NCI-H1092 treated with DMSO at 0.1 percent for 48 hours (cell line): ENCODE measurements around the gene PPP1R2B.
A peak's percentile ranks its signal among the peaks of the same experiment; 100 is the strongest.
"Not testable (repeated sequence)": the region's sequence is repeated elsewhere in the genome, so short reads cannot be mapped to it uniquely, and the experiment has no call there.

ENCODE experiments used
- DNase-seq: peaks from one replicate; lab custom pipeline; 2025; lab: John Stamatoyannopoulos, UW

PPP1R2B gene

GRCh38 chr5:156850206-156850751, at the start of gene PPP1R2B:
Gene PPP1R2B, plus strand, starts transcription at chr5:156850295. Its CDS starts 268 bp downstream, at chr5:156850563.
- no peak for DNase-seq

- DNase-seq = no peak
These were observed 49.2 kb upstream of the PPP1R2B start for GRCh38 chr5:156800929-156801328.

- DNase-seq = no peak
These were observed 47.6 kb upstream of the PPP1R2B start for GRCh38 chr5:156802501-156802900.

- no peak for DNase-seq
These were observed 46.7 kb upstream of the PPP1R2B start for GRCh38 chr5:156803404-156803803.

GRCh38 chr5:156812959-156813358, 37.1 kb upstream of the PPP1R2B start:
- DNase-seq = no peak

- DNase-seq = peak; percentile 14
These were observed 34.0 kb upstream of the PPP1R2B start for GRCh38 chr5:156815988-156816599.

- DNase-seq = no peak
These were observed 30.6 kb upstream of the PPP1R2B start for GRCh38 chr5:156819537-156819936.

- DNase-seq = no peak
These were observed 30.0 kb upstream of the PPP1R2B start for GRCh38 chr5:156819967-156820581.

GRCh38 chr5:156824241-156824640, 25.9 kb upstream of the PPP1R2B start:
- DNase-seq = no peak

GRCh38 chr5:156824800-156825199, 25.3 kb upstream of the PPP1R2B start:
- peak; percentile 26 for DNase-seq

- DNase-seq = no peak
These were observed 24.4 kb upstream of the PPP1R2B start for GRCh38 chr5:156825688-156826087.

- DNase-seq = no peak
These were observed 23.9 kb upstream of the PPP1R2B start for GRCh38 chr5:156826150-156826549.

- no peak for DNase-seq
These were observed 15.2 kb upstream of the PPP1R2B start for GRCh38 chr5:156834916-156835315.

GRCh38 chr5:156835905-156836304, 14.2 kb upstream of the PPP1R2B start:
- DNase-seq = peak; percentile 17

GRCh38 chr5:156836846-156837245, 13.2 kb upstream of the PPP1R2B start:
- no peak for DNase-seq

GRCh38 chr5:156838961-156839360, 11.1 kb upstream of the PPP1R2B start:
- DNase-seq = peak; percentile 25

GRCh38 chr5:156841737-156842136, 8.4 kb upstream of the PPP1R2B start:
- DNase-seq = no peak

GRCh38 chr5:156846914-156847313, 3.2 kb upstream of the PPP1R2B start:
- DNase-seq = no peak

- DNase-seq = not testable (repeated sequence)
These were observed 1.6 kb upstream of the PPP1R2B start for GRCh38 chr5:156848447-156848846.

GRCh38 chr5:156851880-156852279, 1.8 kb downstream of the PPP1R2B start:
- DNase-seq = no peak

- not testable (repeated sequence) for DNase-seq
These were observed 3.0 kb downstream of the PPP1R2B start for GRCh38 chr5:156853055-156853454.

GRCh38 chr5:156865427-156865826, 15.3 kb downstream of the PPP1R2B start:
- no peak for DNase-seq

- no peak for DNase-seq
These were observed 20.4 kb downstream of the PPP1R2B start for GRCh38 chr5:156870498-156870839.

- DNase-seq = no peak
These were observed 21.1 kb downstream of the PPP1R2B start for GRCh38 chr5:156871212-156871611.
